BLaER1 treated with 17β-estradiol and CSF1 and Interleukin-3, amounts not matched to agents 10 nM and 100 nM (cell line): ENCODE measurements around the gene PLK3.
"Not testable (repeated sequence)": the region's sequence is repeated elsewhere in the genome, so short reads cannot be mapped to it uniquely, and the experiment has no call there.

Experiments used
- H3K27ac ChIP-seq, 11 experiments: shearing (Covaris generic); formaldehyde crosslinking; 2 replicates each; pipeline ENCODE4 v1.8.1; 2022
- H3K27me3 ChIP-seq, 11 experiments: shearing (Covaris generic); formaldehyde crosslinking; 2 replicates each; pipeline ENCODE4 v1.8.1; 2022
- H3K36me3 ChIP-seq, 11 experiments: shearing (Covaris generic); formaldehyde crosslinking; 2 replicates each; pipeline ENCODE4 v1.8.1; 2022
- H3K4me1 ChIP-seq, 10 experiments: shearing (Covaris generic); formaldehyde crosslinking; 2 replicates each; pipeline ENCODE4 v1.8.1; 2022
- H3K4me2 ChIP-seq, 11 experiments: shearing (Covaris generic); formaldehyde crosslinking; 2 replicates each; pipeline ENCODE4 v1.8.1; 2022
- H3K4me3 ChIP-seq, 10 experiments: shearing (Covaris generic); formaldehyde crosslinking; 2 replicates each; pipeline ENCODE4 v1.8.1; 2022
- H3K9ac ChIP-seq, 11 experiments: shearing (Covaris generic); formaldehyde crosslinking; 2 replicates each; pipeline ENCODE4 v1.8.1; 2022
- H3K9me3 ChIP-seq, 11 experiments: shearing (Covaris generic); formaldehyde crosslinking; replicated peaks in 1 of 11; 2 replicates each; pipeline ENCODE4 v1.8.1; 2022
- H4K20me1 ChIP-seq, 11 experiments: shearing (Covaris generic); formaldehyde crosslinking; 2 replicates each; pipeline ENCODE4 v1.8.1; 2022
- Cebpa-rat ChIP-seq, 11 experiments: shearing (Covaris generic); IDR thresholded peaks; 2 replicates each; pipeline ENCODE4 v1.8.1; 2022

The PLK3 gene

GRCh38 chr1:44810101-44810761 lies 10.1 kb downstream of the PLK3 start:
- Histone ChIP-seq H3K27ac (peak overlapping the region; percentile 98 to 100 (median 99)), H3K4me1 (peaks cover 93 to 100% (median 97%) of the 10 kb centered on the region in 10 experiments), H4K20me1 (no peaks in the 10 kb centered on the region; a peak in 1 of 22 replicates), H3K4me3 (peak overlapping the region in 4 of 10 experiments; percentile 13 to 41 (median 22); a peak in 3 of 20 replicates), H3K27me3 (no peaks in the 10 kb centered on the region), H3K9me3 (no peaks in the 10 kb centered on the region), H3K36me3 (peaks cover 16 to 26% (median 17%) of the 10 kb centered on the region in 11 experiments), H3K9ac (peak overlapping the region; percentile 83 to 96 (median 90)), H3K4me2 (peak overlapping the region; percentile 90 to 99 (median 92))
- TF ChIP-seq Cebpa-rat (IDR thresholded peaks at IDR 0.05) = no peak

- not testable (repeated sequence) for H3K9me3 ChIP-seq, H3K27me3 ChIP-seq, H4K20me1 ChIP-seq
- peak overlapping the region; percentile 90 to 99 (median 92) for H3K4me2 ChIP-seq
- peaks cover 11 to 26% (median 12%) of the 10 kb centered on the region in 11 experiments for H3K36me3 ChIP-seq
- peak overlapping the region; percentile 98 to 100 (median 99) for H3K27ac ChIP-seq
- H3K4me1 ChIP-seq = peaks cover 90 to 100% (median 97%) of the 10 kb centered on the region in 10 experiments
- peak overlapping the region; percentile 83 to 96 (median 90) for H3K9ac ChIP-seq
- 0 out of 20 replicates have a peak overlapping the region, but pooled peaks of 1 of the 10 experiments have one; percentile 28 for H3K4me3 ChIP-seq
Observed at GRCh38 chr1:44810762-44811105, 10.6 kb downstream of the PLK3 start.

- Histone ChIP-seq H3K4me1 (peaks cover 85 to 98% (median 92%) of the 10 kb centered on the region in 10 experiments), H4K20me1 (no peaks in the 10 kb centered on the region; a peak in 1 of 22 replicates), H3K36me3 (peaks cover 6 to 24% (median 7%) of the 10 kb centered on the region in 11 experiments; a peak in 21 of 22 replicates), H3K9ac (peak overlapping the region in 10 of 11 experiments; percentile 21 to 96 (median 90); a peak in 16 of 22 replicates), H3K4me3 (no peak overlapping the region), H3K4me2 (peak overlapping the region; percentile 90 to 99 (median 92)), H3K27ac (peak overlapping the region; percentile 8 to 100 (median 99); a peak in 20 of 22 replicates), H3K9me3 (no peaks in the 10 kb centered on the region), H3K27me3 (no peaks in the 10 kb centered on the region)
- TF ChIP-seq Cebpa-rat (IDR thresholded peaks at IDR 0.05) = no peak
Observed at GRCh38 chr1:44811234-44811633, 11.1 kb downstream of the PLK3 start.

- Histone ChIP-seq H3K4me1 (peaks cover 70 to 93% (median 79%) of the 10 kb centered on the region in 10 experiments), H3K9ac (peak overlapping the region; percentile 72 to 83 (median 79); a peak in 21 of 22 replicates)
Observed at GRCh38 chr1:44812822-44813543, 12.8 kb downstream of the PLK3 start.

GRCh38 chr1:44815926-44816325 lies 15.7 kb downstream of the PLK3 start:
- H3K4me2 ChIP-seq = peak overlapping the region in 2 of 11 experiments; percentile 90 to 95; a peak in 2 of 22 replicates
- peaks cover 0 to 16% (median 0%) of the 10 kb centered on the region in 11 experiments; a peak in 5 of 22 replicates for H3K36me3 ChIP-seq
- 0 out of 22 replicates have a peak overlapping the region, but pooled peaks of 1 of the 11 experiments have one; percentile 6 for H3K27ac ChIP-seq
- not testable (repeated sequence) for H3K9me3 ChIP-seq, H3K27me3 ChIP-seq, H4K20me1 ChIP-seq, H3K4me3 ChIP-seq
- H3K4me1 ChIP-seq = peaks cover 63 to 82% (median 71%) of the 10 kb centered on the region in 10 experiments
- peak overlapping the region in 2 of 11 experiments; percentile 6 to 10; a peak in 1 of 22 replicates for H3K9ac ChIP-seq

More at GRCh38 chr1:44812822-44813543, 12.8 kb downstream of the PLK3 start:
- Histone ChIP-seq H3K27me3 (no peaks in the 10 kb centered on the region), H4K20me1 (no peaks in the 10 kb centered on the region), H3K9me3 (no peaks in the 10 kb centered on the region), H3K36me3 (peaks cover 0 to 16% (median 0%) of the 10 kb centered on the region in 11 experiments; a peak in 5 of 22 replicates), H3K4me2 (peak overlapping the region; percentile 59 to 95 (median 78)), H3K27ac (peak overlapping the region; percentile 69 to 100 (median 86); a peak in 21 of 22 replicates), H3K4me3 (peak overlapping the region in 9 of 10 experiments; percentile 42 to 62 (median 51); a peak in 14 of 20 replicates)
- no peak for TF ChIP-seq Cebpa-rat (IDR thresholded peaks at IDR 0.05)

GRCh38 chr1:44817307-44817706 lies 17.1 kb downstream of the PLK3 start:
- Histone ChIP-seq H3K9ac (no peak overlapping the region), H3K4me2 (peak overlapping the region in 5 of 11 experiments; percentile 89 to 97 (median 96); a peak in 8 of 22 replicates), H3K36me3 (peaks cover 0 to 16% (median 0%) of the 10 kb centered on the region in 11 experiments; a peak in 5 of 22 replicates), H3K27ac (no peak overlapping the region), H3K9me3 (no peaks in the 10 kb centered on the region), H3K27me3 (no peaks in the 10 kb centered on the region), H3K4me3 (no peak overlapping the region), H4K20me1 (no peaks in the 10 kb centered on the region), H3K4me1 (peaks cover 50 to 73% (median 62%) of the 10 kb centered on the region in 10 experiments)
- no peak for TF ChIP-seq Cebpa-rat (IDR thresholded peaks at IDR 0.05)

- H3K4me3 ChIP-seq = peak overlapping the region in 3 of 10 experiments; percentile 55 to 71 (median 61); a peak in 3 of 20 replicates
- TF ChIP-seq Cebpa-rat (IDR thresholded peaks at IDR 0.05) = no peak
Observed at GRCh38 chr1:44817771-44818495, 17.8 kb downstream of the PLK3 start.

GRCh38 chr1:44819196-44819607 lies 19.0 kb downstream of the PLK3 start:
- no peaks in the 10 kb centered on the region for H3K9me3 ChIP-seq
- H3K27ac ChIP-seq = peak overlapping the region; percentile 90 to 100 (median 98)
- peak overlapping the region; percentile 81 to 98 (median 96) for H3K4me2 ChIP-seq
- H3K4me3 ChIP-seq = peak overlapping the region; percentile 51 to 71 (median 59)
- peak overlapping the region; percentile 90 to 99 (median 96) for H3K9ac ChIP-seq
- peaks cover 0 to 16% (median 0%) of the 10 kb centered on the region in 11 experiments; a peak in 5 of 22 replicates for H3K36me3 ChIP-seq
- no peaks in the 10 kb centered on the region for H4K20me1 ChIP-seq
- H3K27me3 ChIP-seq = no peaks in the 10 kb centered on the region
- no peak for TF ChIP-seq Cebpa-rat (IDR thresholded peaks at IDR 0.05)
- peaks cover 33 to 54% (median 44%) of the 10 kb centered on the region in 10 experiments for H3K4me1 ChIP-seq

More at GRCh38 chr1:44817771-44818495, 17.8 kb downstream of the PLK3 start:
- Histone ChIP-seq H3K27me3 (no peaks in the 10 kb centered on the region), H3K4me1 (peaks cover 43 to 66% (median 56%) of the 10 kb centered on the region in 10 experiments), H3K36me3 (peaks cover 0 to 16% (median 0%) of the 10 kb centered on the region in 11 experiments; a peak in 5 of 22 replicates), H3K27ac (peak overlapping the region in 6 of 11 experiments; percentile 90 to 100 (median 98); a peak in 11 of 22 replicates), H4K20me1 (no peaks in the 10 kb centered on the region), H3K4me2 (peak overlapping the region; percentile 81 to 98 (median 96)), H3K9ac (peak overlapping the region in 7 of 11 experiments; percentile 90 to 99 (median 96); a peak in 14 of 22 replicates), H3K9me3 (no peaks in the 10 kb centered on the region)
